SK-N-SH (cell line): ENCODE results near the gene DIPK1C.

Source experiments
- POLR2AphosphoS5 ChIP-seq: IDR thresholded peaks from 2 replicates; pipeline ENCODE4 v1.6.1; 2012; ENCODE audit warnings: low read depth, low read length
- TF ChIP-seq, protein P1 (sequence below): fragments of 200-600 bp; sonication (generic); IDR thresholded peaks from 2 replicates; pipeline ENCODE4 v1.6.1; 2017; ENCODE audit warnings: antibody characterized with exemption, mild to moderate bottlenecking, moderate library complexity

DNA sequence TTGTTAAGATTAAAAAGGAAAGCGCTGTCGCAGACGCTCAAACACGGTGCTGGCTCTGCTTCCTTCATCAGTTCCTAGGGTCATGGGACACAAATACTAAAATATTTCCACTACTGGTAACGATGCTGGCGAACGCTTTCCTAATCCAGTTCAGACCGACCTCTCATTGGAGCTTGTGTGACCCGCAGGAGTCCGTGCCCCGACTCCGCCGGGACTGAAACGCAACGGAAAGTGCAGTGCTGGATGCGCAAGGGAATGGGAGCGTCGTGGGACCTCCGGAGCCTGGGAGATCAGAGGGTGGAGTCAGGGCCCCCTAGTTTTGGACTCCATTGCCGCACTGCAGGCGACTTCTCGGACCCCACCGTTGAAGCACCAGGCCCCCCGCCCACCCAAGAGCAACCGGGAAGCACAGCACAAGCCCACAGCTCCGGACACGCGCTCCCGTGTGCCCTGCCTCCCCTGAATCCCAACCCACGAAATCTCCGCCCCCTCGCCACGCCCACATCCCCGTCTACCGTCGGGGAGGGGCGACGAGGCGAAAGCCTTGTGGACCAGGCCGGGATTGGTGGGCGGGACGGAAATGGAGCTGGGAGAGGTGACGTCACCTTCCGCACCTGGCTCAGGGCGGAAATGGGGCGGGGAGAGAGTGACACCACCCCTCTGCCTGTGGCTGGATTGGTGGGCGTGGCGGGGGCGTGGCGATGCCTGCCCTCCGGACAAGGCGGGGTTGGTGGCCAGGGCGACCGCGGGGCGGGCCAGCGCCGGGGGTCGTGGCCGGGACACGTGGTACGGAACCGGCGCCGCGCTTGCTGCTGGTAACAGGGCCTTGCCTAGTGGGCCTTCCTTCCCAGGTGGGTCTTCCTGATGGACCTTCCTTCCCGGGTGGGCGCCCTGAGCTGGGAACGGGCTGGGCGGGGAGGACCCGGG lies 38.7 kb upstream of the DIPK1C start, which contains the start of gene CNDP2:
- TF ChIP-seq, protein P1, sequence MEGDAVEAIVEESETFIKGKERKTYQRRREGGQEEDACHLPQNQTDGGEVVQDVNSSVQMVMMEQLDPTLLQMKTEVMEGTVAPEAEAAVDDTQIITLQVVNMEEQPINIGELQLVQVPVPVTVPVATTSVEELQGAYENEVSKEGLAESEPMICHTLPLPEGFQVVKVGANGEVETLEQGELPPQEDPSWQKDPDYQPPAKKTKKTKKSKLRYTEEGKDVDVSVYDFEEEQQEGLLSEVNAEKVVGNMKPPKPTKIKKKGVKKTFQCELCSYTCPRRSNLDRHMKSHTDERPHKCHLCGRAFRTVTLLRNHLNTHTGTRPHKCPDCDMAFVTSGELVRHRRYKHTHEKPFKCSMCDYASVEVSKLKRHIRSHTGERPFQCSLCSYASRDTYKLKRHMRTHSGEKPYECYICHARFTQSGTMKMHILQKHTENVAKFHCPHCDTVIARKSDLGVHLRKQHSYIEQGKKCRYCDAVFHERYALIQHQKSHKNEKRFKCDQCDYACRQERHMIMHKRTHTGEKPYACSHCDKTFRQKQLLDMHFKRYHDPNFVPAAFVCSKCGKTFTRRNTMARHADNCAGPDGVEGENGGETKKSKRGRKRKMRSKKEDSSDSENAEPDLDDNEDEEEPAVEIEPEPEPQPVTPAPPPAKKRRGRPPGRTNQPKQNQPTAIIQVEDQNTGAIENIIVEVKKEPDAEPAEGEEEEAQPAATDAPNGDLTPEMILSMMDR = no peak
- peak; percentile 48 for TF ChIP-seq POLR2AphosphoS5
